Fibroblast of the aortic adventitia (primary cell): Measurements from ENCODE around the gene PLD2. TPM values are rescaled to one million over a fixed set of nuclear protein-coding genes. Genes with fewer than 3 reads are reported as not detected.
"Not testable (repeated sequence)": the region's sequence is repeated elsewhere in the genome, so short reads cannot be mapped to it uniquely, and the experiment has no call there.

ENCODE experiments used
- DNase-seq: peaks from one replicate; pipeline ENCODE4 v3.0.0-alpha.2; 2010; ENCODE audit warnings: low read depth
- H3K4me3 ChIP-seq: 2 replicates; pipeline ENCODE4 v1.5.1; 2011; ENCODE audit warnings: low read depth, mild to moderate bottlenecking, control low read depth, low read length, moderate library complexity
- total RNA-seq: library from RNA; depleted of rRNA; stranded (reverse); fragments of >200 nt; gene quantifications from 2 replicates; pipeline ENCODE4 v1.2.3, GENCODE V29; 2012; ENCODE audit warnings: low replicate concordance
- TF ChIP-seq, protein P1 (sequence below): IDR thresholded peaks from 2 replicates; pipeline ENCODE4 v1.5.1; 2011; ENCODE audit warnings: mild to moderate bottlenecking, low read length, control low read depth, inconsistent platforms; ENCODE audit not compliant: insufficient read depth

Gene PLD2
- total RNA-seq, 1 donor, result 18.4 TPM

DNA sequence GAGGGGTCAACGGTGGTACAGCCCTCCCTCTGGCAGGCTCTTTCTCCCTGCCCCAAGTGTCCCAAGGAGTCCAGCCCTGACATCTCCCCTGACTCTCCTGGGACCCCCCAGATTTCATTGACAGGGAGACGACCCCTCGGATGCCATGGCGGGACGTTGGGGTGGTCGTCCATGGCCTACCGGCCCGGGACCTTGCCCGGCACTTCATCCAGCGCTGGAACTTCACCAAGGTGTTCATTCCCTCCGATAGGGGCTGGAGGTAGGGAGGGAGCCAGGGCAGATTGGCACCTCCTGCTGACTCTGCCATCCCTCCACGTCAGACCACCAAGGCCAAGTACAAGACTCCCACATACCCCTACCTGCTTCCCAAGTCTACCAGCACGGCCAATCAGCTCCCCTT, 9.9 kb downstream of the PLD2 start:
- no peak for DNase-seq
- TF ChIP-seq, protein P1, sequence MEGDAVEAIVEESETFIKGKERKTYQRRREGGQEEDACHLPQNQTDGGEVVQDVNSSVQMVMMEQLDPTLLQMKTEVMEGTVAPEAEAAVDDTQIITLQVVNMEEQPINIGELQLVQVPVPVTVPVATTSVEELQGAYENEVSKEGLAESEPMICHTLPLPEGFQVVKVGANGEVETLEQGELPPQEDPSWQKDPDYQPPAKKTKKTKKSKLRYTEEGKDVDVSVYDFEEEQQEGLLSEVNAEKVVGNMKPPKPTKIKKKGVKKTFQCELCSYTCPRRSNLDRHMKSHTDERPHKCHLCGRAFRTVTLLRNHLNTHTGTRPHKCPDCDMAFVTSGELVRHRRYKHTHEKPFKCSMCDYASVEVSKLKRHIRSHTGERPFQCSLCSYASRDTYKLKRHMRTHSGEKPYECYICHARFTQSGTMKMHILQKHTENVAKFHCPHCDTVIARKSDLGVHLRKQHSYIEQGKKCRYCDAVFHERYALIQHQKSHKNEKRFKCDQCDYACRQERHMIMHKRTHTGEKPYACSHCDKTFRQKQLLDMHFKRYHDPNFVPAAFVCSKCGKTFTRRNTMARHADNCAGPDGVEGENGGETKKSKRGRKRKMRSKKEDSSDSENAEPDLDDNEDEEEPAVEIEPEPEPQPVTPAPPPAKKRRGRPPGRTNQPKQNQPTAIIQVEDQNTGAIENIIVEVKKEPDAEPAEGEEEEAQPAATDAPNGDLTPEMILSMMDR, result no peak
- no peak overlapping the region for H3K4me3 ChIP-seq

DNA sequence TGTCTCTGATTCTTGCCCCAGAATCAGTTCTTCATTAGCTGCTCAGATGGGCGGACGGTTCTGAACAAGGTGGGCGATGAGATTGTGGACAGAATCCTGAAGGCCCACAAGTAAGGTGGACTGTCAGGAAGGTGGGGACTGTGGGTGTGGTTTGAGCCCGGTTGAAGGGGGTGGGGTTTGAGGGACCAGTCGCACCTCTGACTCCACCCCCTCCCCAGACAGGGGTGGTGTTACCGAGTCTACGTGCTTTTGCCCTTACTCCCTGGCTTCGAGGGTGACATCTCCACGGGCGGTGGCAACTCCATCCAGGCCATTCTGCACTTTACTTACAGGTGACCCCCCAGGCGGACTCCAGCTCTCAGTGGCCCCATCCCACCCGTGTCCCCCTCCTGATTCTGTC, 11.3 kb downstream of the PLD2 start:
- DNase-seq, result no peak
- no peak overlapping the region for H3K4me3 ChIP-seq
- TF ChIP-seq, protein P1, result no peak

DNA sequence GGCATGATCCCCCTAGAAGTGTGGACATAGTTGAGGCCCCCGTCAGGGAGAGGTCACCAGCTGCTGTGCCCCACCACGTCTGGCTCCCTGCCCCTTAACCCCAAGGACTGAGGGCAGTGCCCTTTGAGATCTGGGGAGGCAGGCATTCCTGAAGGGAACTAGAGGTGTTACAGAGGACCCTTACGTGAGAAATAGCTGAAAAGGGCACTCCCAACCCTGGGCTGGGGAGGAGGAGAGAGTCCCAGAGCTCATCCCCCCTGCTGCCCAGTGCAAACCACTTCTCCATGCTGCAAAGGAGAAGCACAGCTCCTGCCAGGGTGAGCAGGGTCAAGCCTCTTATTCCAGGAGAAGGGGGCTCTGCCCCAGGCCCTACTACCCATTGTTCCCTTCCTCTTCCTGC, 15.9 kb downstream of the PLD2 start:
- no peak overlapping the region for H3K4me3 ChIP-seq
- TF ChIP-seq, protein P1, result no peak
- no peak for DNase-seq

DNA sequence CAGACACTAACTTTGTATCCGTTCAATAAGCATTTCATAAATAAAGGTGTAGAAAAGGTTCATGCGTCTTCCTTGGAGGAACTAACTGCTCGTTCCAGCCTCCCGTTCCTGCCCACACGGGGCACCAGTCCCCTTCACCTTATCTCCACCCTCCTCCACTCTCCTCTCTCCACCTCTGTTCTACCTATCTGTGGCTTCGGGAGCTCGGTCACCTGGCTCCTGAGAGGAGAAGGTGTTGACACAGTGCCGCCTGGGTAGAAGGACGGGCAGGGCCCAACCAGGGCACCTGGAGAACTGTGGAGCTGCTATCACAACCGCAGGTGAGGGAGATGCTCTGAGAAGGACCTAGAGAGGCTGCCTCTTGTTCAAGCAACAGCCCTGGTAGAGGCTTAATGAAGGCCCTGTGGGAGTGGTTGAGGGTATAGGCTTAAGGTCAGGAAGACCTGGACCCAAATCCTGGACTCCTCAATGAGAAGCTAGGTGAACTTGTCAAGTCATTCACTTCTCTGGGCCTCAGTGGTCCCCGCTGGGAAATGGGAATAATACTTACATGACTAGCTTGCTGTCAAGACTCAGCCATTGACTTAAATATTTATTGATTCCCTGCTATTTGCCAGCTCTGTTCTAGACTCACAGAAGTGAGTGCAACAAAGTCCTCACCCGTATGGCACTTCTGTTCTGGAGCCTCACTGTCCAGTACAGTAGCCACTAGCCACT, 16.6 kb downstream of the PLD2 start:
- TF ChIP-seq, protein P1, result no peak
- no peak for DNase-seq
- H3K4me3 ChIP-seq, result no peak overlapping the region

DNA sequence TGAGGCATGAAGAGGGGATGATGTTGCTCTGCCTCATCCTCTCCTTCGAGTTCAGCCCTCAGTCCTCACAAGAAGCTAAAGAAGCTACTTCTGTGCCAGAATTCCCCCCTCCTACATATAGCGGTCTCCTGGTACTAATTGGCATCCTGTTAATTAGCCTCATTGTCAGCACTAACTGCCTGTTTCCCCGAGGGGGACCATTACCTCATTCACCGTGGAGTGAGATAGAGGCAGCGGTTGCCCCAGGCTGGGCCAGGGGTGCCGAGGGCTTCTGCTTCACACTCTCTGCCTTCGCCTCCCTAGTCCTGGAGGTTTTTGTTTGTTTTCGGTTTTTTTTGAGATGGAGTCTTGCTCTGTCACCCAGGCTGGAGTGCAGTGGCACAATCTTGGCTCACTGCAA, 20.4 kb downstream of the PLD2 start:
- H3K4me3 ChIP-seq, result no peak overlapping the region
- DNase-seq, result no peak
- TF ChIP-seq, protein P1, result no peak

DNA sequence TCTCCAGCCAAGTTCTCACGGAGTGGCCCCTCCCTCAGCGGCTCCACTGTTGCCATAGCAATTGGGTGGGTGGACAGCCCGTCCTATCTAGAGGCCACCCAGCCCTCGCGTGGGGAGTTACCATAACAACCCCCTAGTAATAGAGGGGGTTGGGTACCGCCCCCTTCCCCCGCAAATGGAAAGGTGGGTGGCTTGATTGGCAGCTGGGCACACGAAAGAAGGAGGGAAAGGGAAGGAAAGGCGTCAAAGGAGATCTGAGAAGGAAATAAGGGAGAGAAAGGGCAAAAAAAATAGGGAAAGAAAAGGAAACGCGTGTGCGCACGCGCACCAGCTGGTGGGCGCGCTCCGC, 25.9 kb downstream of the PLD2 start:
- H3K4me3 ChIP-seq, result peak overlapping the region; percentile 90

DNA sequence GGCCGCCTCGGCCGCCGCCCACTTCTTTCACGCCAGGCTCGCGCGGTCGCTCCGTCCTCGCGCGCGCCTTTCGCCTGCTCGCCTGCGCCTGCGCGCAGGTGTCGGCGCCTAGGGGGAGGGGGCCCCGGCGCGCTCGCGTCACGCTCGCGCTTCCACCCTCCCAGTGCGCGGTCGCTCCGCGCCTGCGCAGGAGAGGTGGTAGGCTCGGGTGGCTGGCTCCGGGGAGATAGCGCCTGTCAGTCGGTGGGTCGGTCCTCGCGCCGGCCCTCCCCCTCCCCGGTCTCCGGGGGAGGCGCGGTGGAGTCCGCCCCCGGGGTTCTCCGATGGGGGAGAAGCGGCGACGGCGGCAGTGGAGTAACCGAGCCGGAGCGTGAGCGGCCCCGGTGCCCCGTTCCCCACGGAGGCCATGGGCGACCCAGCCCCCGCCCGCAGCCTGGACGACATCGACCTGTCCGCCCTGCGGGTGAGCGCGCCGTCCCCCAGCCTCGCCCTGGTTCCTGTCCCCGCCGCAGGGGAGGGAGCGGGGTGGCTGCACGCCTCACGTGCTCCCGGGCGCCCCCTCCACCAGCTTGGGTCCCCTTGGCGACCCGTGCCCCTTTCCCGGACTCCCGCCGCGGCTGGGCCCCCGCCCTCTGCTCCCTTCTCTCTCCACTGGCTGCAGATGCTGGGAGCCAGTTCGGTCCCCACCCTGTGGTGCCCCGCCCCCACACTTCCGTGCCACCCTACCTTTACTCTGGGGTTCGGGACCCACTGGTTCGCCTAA, 26.4 kb downstream of the PLD2 start, which contains the start of gene MINK1:
TSS of gene MINK1 (plus strand) at position 163 of the 763 bp plus-strand sequence. CDS start at position 407, 244 bp downstream.
- peak within 1 kb of the TSS; percentile 90 for H3K4me3 ChIP-seq
- peak; percentile 91 for DNase-seq
- TF ChIP-seq, protein P1, result no peak

More for the DNA sequence above, 25.9 kb downstream of the PLD2 start:
- not testable (repeated sequence) for DNase-seq
